ENCODE results near the gene OR6B3. TPM values are rescaled to one million over a fixed set of nuclear protein-coding genes. Genes with fewer than 3 reads are reported as not detected.

The OR6B3 gene
- total and polyA plus RNA-seq, 7 donors, result not detected

DNA sequence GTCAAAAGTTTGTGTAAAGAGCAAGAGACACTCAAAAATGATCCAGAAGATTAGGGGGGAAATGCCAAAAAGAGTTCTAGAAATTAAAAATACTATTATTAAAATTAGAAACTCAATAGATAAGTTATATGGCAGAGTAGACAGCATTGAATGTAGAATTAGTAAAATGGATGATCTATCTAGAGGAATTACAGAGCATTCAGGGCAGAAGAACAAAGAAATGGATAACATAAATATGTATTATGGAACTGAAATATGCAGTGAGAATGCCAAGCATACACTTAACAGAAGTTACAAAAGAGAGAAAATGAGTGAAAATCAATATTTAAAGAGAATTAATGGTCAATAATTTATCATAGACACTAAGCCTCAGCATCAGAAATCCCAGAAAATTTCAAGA lies 33.2 kb upstream of the OR6B3 start:
- peaks cover 0 to 17% (median 0%) of the 10 kb centered on the region in 3 donors for H3K27me3 ChIP-seq (ENCODE audit: insufficient read depth in 3 of 3, low read length in 2 of 3)
- intact Hi-C loops (cut with DNase I), result no loop called here
- no peak for ATAC-seq

DNA sequence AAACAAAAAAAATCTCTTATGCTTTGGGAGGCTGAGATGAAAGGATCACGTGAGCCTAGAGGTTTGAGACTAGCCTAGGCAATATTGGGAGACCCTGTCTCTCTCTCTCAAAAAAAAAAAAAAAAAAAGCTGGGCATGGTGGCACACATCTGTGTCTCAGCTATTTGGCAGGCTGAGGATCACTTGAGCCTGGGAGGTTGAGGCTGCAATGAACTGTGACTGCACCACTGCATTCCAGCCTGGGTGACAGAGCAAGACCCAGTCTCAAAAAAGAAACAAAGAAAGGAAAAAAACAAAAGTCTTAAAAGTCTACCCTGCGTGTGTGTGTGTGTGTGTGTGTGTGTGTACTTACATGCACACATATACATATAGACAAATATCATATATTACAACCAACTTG lies 25.3 kb upstream of the OR6B3 start:
- ATAC-seq, result no peak
- DNase-seq, result no peak
- Histone ChIP-seq H3K4me1 (no peaks in the 10 kb centered on the region), H3K27ac (no peak overlapping the region), H3K4me3 (no peak overlapping the region), H3K27me3 (ENCODE audit: insufficient read depth in 3 of 3, low read length in 2 of 3) (peaks cover 0 to 3% (median 0%) of the 10 kb centered on the region in 3 donors), H3K36me3 (ENCODE audit: insufficient read depth in 1 of 2, low read depth in 1 of 2) (no peaks in the 10 kb centered on the region), H3K9me3 (peaks cover 16% of the 10 kb centered on the region)
- intact Hi-C loops (cut with DNase I), result no loop called here
- TF ChIP-seq, protein P1, sequence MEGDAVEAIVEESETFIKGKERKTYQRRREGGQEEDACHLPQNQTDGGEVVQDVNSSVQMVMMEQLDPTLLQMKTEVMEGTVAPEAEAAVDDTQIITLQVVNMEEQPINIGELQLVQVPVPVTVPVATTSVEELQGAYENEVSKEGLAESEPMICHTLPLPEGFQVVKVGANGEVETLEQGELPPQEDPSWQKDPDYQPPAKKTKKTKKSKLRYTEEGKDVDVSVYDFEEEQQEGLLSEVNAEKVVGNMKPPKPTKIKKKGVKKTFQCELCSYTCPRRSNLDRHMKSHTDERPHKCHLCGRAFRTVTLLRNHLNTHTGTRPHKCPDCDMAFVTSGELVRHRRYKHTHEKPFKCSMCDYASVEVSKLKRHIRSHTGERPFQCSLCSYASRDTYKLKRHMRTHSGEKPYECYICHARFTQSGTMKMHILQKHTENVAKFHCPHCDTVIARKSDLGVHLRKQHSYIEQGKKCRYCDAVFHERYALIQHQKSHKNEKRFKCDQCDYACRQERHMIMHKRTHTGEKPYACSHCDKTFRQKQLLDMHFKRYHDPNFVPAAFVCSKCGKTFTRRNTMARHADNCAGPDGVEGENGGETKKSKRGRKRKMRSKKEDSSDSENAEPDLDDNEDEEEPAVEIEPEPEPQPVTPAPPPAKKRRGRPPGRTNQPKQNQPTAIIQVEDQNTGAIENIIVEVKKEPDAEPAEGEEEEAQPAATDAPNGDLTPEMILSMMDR (IDR thresholded peaks at IDR 0.05), result no peak
- WGBS, 3 donors, result 53 to 60% (median 55%) methylated on average over 2 of the region's 2 CpGs

More for the DNA sequence above, 33.2 kb upstream of the OR6B3 start:
- Histone ChIP-seq H3K9me3 (peaks cover 7% of the 10 kb centered on the region), H3K4me3 (no peak overlapping the region), H3K36me3 (ENCODE audit: insufficient read depth in 1 of 2, low read depth in 1 of 2) (no peaks in the 10 kb centered on the region), H3K4me1 (no peaks in the 10 kb centered on the region), H3K27ac (no peak overlapping the region)
- TF ChIP-seq, protein P1 (IDR thresholded peaks at IDR 0.05), result no peak
- DNase-seq, result no peak

DNA sequence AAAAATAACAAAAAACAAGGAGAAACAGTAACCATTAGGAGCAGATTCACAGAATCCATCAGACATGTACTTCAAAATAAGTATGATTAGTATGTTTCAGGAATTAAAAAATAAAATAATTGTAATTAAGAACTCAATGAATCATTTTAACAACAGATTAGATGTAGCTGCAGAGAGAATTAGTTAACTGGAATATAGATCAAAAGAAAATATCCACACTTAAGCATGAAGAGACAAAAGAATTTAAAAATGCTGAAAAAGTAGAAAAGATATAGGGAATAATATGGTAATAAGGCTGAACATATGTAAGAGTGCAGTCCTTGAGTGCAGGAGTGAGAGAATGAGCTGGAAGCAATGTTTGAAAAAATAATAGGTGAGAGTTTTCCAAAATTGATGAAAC lies 24.1 kb upstream of the OR6B3 start:
- no peak for ATAC-seq

DNA sequence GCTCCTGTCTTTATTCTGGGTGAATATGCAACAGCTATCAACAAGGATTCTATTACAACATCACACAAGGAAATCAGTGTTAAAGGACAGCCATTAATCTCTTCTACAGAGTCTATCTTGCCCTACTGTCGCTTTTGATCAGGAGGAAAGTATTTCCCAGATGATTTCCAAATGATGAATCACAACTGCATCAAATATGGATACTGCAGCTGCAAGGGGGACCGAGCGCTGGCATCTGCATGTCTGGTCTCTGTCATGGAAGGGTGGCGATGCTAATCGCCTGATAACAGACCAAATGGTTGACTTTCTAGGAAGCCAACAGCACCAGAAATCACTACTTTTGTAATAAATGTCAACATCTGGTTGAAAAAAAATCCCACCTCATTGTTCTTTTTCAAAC lies 21.2 kb upstream of the OR6B3 start:
- intact Hi-C loops (cut with DNase I), result no loop called here
- TF ChIP-seq, protein P1 (IDR thresholded peaks at IDR 0.05), result no peak
- 50 to 80% (median 68%) methylated on average over 5 of the region's 5 CpGs for WGBS, 3 donors
- H3K27ac ChIP-seq, result no peak overlapping the region
- H3K9me3 ChIP-seq, result peaks cover 16% of the 10 kb centered on the region
- ATAC-seq (no peak), DNase-seq (no peak)
- no peaks in the 10 kb centered on the region for H3K4me1 ChIP-seq
- H3K27me3 ChIP-seq (ENCODE audit: insufficient read depth in 3 of 3, low read length in 2 of 3), result peaks cover 0 to 3% (median 0%) of the 10 kb centered on the region in 3 donors
- no peaks in the 10 kb centered on the region for H3K36me3 ChIP-seq (ENCODE audit: insufficient read depth in 1 of 2, low read depth in 1 of 2)
- no peak overlapping the region for H3K4me3 ChIP-seq

More for the DNA sequence above, 24.1 kb upstream of the OR6B3 start:
- DNase-seq, result no peak
- Histone ChIP-seq H3K36me3 (ENCODE audit: insufficient read depth in 1 of 2, low read depth in 1 of 2) (no peaks in the 10 kb centered on the region), H3K27ac (no peak overlapping the region), H3K9me3 (peaks cover 16% of the 10 kb centered on the region), H3K27me3 (ENCODE audit: insufficient read depth in 3 of 3, low read length in 2 of 3) (peaks cover 0 to 3% (median 0%) of the 10 kb centered on the region in 3 donors), H3K4me3 (no peak overlapping the region), H3K4me1 (no peaks in the 10 kb centered on the region)
- TF ChIP-seq, protein P1 (IDR thresholded peaks at IDR 0.05), result no peak
- intact Hi-C loops (cut with DNase I), result no loop called here

DNA sequence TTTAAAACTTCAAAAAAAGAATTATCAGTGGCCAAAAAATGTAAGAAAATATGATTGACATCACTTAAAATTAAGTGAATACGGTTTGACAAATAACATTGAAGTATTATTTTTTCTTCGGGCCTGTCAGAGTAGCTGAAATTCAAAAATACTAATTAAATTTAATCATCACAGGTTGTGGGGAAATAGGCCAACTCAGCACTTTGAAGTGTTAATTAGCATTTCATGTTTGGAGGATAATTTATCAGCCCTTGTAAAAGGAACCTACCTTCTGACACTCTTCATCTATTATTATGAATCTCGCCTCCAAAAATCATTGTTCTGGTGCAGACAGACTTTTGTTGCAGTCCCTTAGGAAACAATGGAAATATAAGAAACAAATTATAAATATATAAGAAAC lies 17.6 kb upstream of the OR6B3 start:
- Histone ChIP-seq H3K4me3 (no peak overlapping the region), H3K27me3 (ENCODE audit: insufficient read depth in 3 of 3, low read length in 2 of 3) (peaks cover 0 to 3% (median 0%) of the 10 kb centered on the region in 3 donors), H3K36me3 (ENCODE audit: insufficient read depth in 1 of 2, low read depth in 1 of 2) (no peaks in the 10 kb centered on the region), H3K9me3 (no peaks in the 10 kb centered on the region), H3K27ac (no peak overlapping the region), H3K4me1 (no peaks in the 10 kb centered on the region)
- DNase-seq (no peak), ATAC-seq (no peak)
- TF ChIP-seq, protein P1 (IDR thresholded peaks at IDR 0.05), result no peak
- 91 to 98% (median 96%) methylated on average over 3 of the region's 3 CpGs for WGBS, 3 donors
- intact Hi-C loops (cut with DNase I), result no loop called here

Data from psoas muscle (tissue), 8 donors.